NCI-H1092 treated with DMSO at 0.1 percent for 48 hours (cell line): ENCODE measurements around the gene MAGEA8.
"Not testable (repeated sequence)": the region's sequence is repeated elsewhere in the genome, so short reads cannot be mapped to it uniquely, and the experiment has no call there.

Source experiments
- DNase-seq: peaks from one replicate; lab custom pipeline; 2025; lab: John Stamatoyannopoulos, UW

MAGEA8 gene

GRCh38 chrX:149881081-149881711 lies at the start of gene MAGEA8:
Gene MAGEA8, plus strand, starts transcription at chrX:149881183. Its CDS starts 3,090 bp downstream, at chrX:149884273.
- DNase-seq: no peak

GRCh38 chrX:149831473-149831872 lies 49.5 kb upstream of the MAGEA8 start:
- no peak for DNase-seq

GRCh38 chrX:149836728-149837127 lies 44.3 kb upstream of the MAGEA8 start:
- not testable (repeated sequence) for DNase-seq

GRCh38 chrX:149837167-149837566 lies 43.8 kb upstream of the MAGEA8 start:
- DNase-seq: no peak

GRCh38 chrX:149837639-149838038 lies 43.3 kb upstream of the MAGEA8 start:
- no peak for DNase-seq

GRCh38 chrX:149841929-149842328 lies 39.1 kb upstream of the MAGEA8 start:
- DNase-seq: no peak

GRCh38 chrX:149845385-149845784 lies 35.6 kb upstream of the MAGEA8 start:
- no peak for DNase-seq

GRCh38 chrX:149846789-149847188 lies 34.2 kb upstream of the MAGEA8 start:
- no peak for DNase-seq

GRCh38 chrX:149848855-149849254 lies 32.1 kb upstream of the MAGEA8 start:
- DNase-seq: no peak

- no peak for DNase-seq
Observed at GRCh38 chrX:149849787-149850186, 31.2 kb upstream of the MAGEA8 start.

GRCh38 chrX:149851864-149852263 lies 29.1 kb upstream of the MAGEA8 start:
- DNase-seq: no peak

- no peak for DNase-seq
Observed at GRCh38 chrX:149853925-149854324, 27.1 kb upstream of the MAGEA8 start.

- DNase-seq: no peak
Observed at GRCh38 chrX:149858592-149858991, 22.4 kb upstream of the MAGEA8 start.

- no peak for DNase-seq
Observed at GRCh38 chrX:149860445-149860844, 20.5 kb upstream of the MAGEA8 start.

- no peak for DNase-seq
Observed at GRCh38 chrX:149865390-149865789, 15.6 kb upstream of the MAGEA8 start.

- no peak for DNase-seq
Observed at GRCh38 chrX:149867488-149867887, 13.5 kb upstream of the MAGEA8 start.

- no peak for DNase-seq
Observed at GRCh38 chrX:149870840-149871239, 10.1 kb upstream of the MAGEA8 start.

- no peak for DNase-seq
Observed at GRCh38 chrX:149871433-149871832, 9.6 kb upstream of the MAGEA8 start.

GRCh38 chrX:149871940-149872339 lies 9.0 kb upstream of the MAGEA8 start:
- DNase-seq: no peak

- no peak for DNase-seq
Observed at GRCh38 chrX:149877157-149877556, 3.8 kb upstream of the MAGEA8 start.

- no peak for DNase-seq
Observed at GRCh38 chrX:149877636-149878035, 3.3 kb upstream of the MAGEA8 start.

GRCh38 chrX:149890828-149891227 lies 9.8 kb downstream of the MAGEA8 start:
- not testable (repeated sequence) for DNase-seq

GRCh38 chrX:149898554-149898953 lies 17.6 kb downstream of the MAGEA8 start:
- no peak for DNase-seq
